ENCODE data around the gene GYS1. TPM values are rescaled to one million over a fixed set of nuclear protein-coding genes. Genes with fewer than 3 reads are reported as not detected.

The GYS1 gene
- total and polyA plus RNA-seq, 7 experiments from 2014 or later = 22.6 to 82.3 (median 40.3) TPM

DNA sequence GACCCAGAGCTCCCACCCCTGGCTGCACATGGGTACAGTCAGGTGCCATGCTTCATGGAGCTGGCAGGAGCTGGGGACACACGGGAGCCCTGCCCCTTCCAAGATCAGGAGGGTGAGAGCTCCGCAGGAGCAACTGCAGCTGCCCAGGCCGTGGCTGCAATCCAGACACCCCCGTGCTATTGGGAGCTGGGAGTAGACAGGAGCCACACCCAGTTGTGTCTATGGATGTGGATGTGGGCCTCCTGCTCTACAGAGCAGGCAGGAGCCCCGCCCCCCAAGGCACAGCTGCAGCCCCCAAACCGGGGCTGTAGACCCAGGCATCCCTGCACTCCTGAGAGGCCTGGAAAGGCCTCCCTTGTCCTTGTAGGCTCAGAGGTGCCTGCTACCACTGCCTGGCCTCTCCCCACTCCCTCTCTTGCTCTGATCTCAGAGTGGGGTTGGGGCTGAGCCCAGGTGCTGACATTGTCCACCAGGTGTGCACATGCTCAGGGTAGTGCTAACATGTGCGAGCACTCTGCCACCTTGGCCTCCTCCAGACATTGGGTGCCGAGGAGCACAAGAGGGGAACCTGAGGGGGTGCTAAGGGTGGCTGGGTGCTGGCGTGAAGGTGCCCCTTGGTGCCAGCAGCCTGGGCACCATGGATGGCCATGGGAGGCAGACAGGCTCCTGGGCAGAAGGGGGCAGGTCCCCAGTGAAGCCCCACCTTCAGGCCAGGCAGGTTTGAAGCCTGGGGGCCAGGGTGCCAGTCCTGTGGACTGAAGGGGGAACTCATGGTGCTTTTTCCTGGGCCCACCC lies 46.4 kb downstream of the GYS1 start:
- H3K4me3 Mint-ChIP-seq = no peak overlapping the region
- POLR2A ChIA-PET = no interaction called here
- no peak for ATAC-seq

GRCh38 chr19:48945817-48946216 lies 47.3 kb downstream of the GYS1 start:
- intact Hi-C loops (cut with micrococcal nuclease) = no loop called here
- no peaks in the 10 kb centered on the region for H3K36me3 ChIP-seq (ENCODE audit: control insufficient read depth in 2 of 3, insufficient read depth in 3 of 3, low read length in 3 of 3)
- Mint-ChIP-seq H3K9me3 (peaks cover 0 to 9% (median 0%) of the 10 kb centered on the region in 11 donors), H3K4me3 (no peak overlapping the region), H3K27ac (no peak overlapping the region), H3K4me1 (no peaks in the 10 kb centered on the region), H3K36me3 (peaks cover 0 to 13% (median 7%) of the 10 kb centered on the region in 5 donors), H3K27me3 (no peaks in the 10 kb centered on the region)
- POLR2A ChIA-PET = no interaction called here
- no peak overlapping the region for H3K27ac ChIP-seq (ENCODE audit: low read depth, low read length)
- no peaks in the 10 kb centered on the region for H3K4me1 ChIP-seq (ENCODE audit: control insufficient read depth in 2 of 2, insufficient read depth in 2 of 2, low read length in 2 of 2)
- DNase-seq = no peak
- ATAC-seq = no peak
- CTCF ChIA-PET = interaction anchor here (0.6 kb wide), 1 partner anchor 140 kb away, joined by 4 read pairs; no protein-coding TSS in a partner anchor
- no peaks in the 10 kb centered on the region for H3K27me3 ChIP-seq (ENCODE audit: control insufficient read depth in 2 of 2, insufficient read depth in 2 of 2, low read length in 2 of 2)
- H3K4me3 ChIP-seq (ENCODE audit: low read length) = no peak overlapping the region
- no peaks in the 10 kb centered on the region for H3K9me3 ChIP-seq (ENCODE audit: control insufficient read depth in 2 of 3, low read length in 3 of 3)

More for the DNA sequence above, 46.4 kb downstream of the GYS1 start:
- peaks cover 0 to 7% (median 0%) of the 10 kb centered on the region in 11 donors for H3K9me3 Mint-ChIP-seq
- CTCF ChIA-PET = interaction anchor here (0.6 kb wide), 1 partner anchor 139 kb away, joined by 4 read pairs; no protein-coding TSS in a partner anchor
- Histone ChIP-seq H3K36me3 (ENCODE audit: control insufficient read depth in 2 of 3, insufficient read depth in 3 of 3, low read length in 3 of 3) (no peaks in the 10 kb centered on the region), H3K4me1 (ENCODE audit: control insufficient read depth in 2 of 2, insufficient read depth in 2 of 2, low read length in 2 of 2) (no peaks in the 10 kb centered on the region), H3K27ac (ENCODE audit: low read depth, low read length) (no peak overlapping the region), H3K4me3 (ENCODE audit: low read length) (no peak overlapping the region), H3K27me3 (ENCODE audit: control insufficient read depth in 2 of 2, insufficient read depth in 2 of 2, low read length in 2 of 2) (no peaks in the 10 kb centered on the region), H3K9me3 (ENCODE audit: control insufficient read depth in 2 of 3, low read length in 3 of 3) (no peaks in the 10 kb centered on the region)
- intact Hi-C loops (cut with micrococcal nuclease) = no loop called here
- H3K27ac Mint-ChIP-seq = no peak overlapping the region
- peaks cover 0 to 5% (median 1%) of the 10 kb centered on the region in 5 donors for H3K36me3 Mint-ChIP-seq
- H3K27me3 Mint-ChIP-seq = no peaks in the 10 kb centered on the region
- H3K4me1 Mint-ChIP-seq = no peaks in the 10 kb centered on the region
- DNase-seq = no peak

DNA sequence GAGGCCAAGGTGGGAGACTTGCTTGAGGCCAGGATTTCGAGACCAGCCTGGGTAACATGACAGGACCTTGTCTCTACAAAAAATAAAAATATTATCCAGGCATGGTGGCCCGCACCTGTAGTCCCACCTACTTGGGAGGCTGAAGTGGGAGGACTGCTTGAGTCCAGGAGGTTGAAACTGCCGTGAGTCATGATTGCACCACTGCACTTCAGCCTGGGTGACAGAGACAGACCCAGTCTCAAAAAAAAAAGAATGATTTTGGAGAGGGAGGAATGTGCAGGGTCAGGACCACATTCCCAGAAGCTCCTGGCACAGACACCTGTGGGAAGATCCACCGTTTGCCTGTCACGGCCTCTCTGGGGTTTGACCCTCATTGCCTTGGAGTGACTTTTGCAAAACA lies 47.7 kb downstream of the GYS1 start:
- POLR2A ChIA-PET = no interaction called here
- no peak for ATAC-seq
- Histone ChIP-seq H3K9me3 (ENCODE audit: control insufficient read depth in 2 of 3, low read length in 3 of 3) (no peaks in the 10 kb centered on the region), H3K36me3 (ENCODE audit: control insufficient read depth in 2 of 3, insufficient read depth in 3 of 3, low read length in 3 of 3) (no peaks in the 10 kb centered on the region), H3K27me3 (ENCODE audit: control insufficient read depth in 2 of 2, insufficient read depth in 2 of 2, low read length in 2 of 2) (no peaks in the 10 kb centered on the region), H3K4me3 (ENCODE audit: low read length) (no peak overlapping the region), H3K27ac (ENCODE audit: low read depth, low read length) (no peak overlapping the region), H3K4me1 (ENCODE audit: control insufficient read depth in 2 of 2, insufficient read depth in 2 of 2, low read length in 2 of 2) (no peaks in the 10 kb centered on the region)
- Mint-ChIP-seq H3K27ac (no peak overlapping the region), H3K27me3 (no peaks in the 10 kb centered on the region), H3K9me3 (peaks cover 0 to 10% (median 0%) of the 10 kb centered on the region in 11 donors), H3K4me1 (no peaks in the 10 kb centered on the region), H3K4me3 (no peak overlapping the region), H3K36me3 (peaks cover 0 to 17% (median 11%) of the 10 kb centered on the region in 5 donors)
- intact Hi-C loops (cut with micrococcal nuclease) = no loop called here
- CTCF ChIA-PET = no interaction called here
- DNase-seq = no peak

DNA sequence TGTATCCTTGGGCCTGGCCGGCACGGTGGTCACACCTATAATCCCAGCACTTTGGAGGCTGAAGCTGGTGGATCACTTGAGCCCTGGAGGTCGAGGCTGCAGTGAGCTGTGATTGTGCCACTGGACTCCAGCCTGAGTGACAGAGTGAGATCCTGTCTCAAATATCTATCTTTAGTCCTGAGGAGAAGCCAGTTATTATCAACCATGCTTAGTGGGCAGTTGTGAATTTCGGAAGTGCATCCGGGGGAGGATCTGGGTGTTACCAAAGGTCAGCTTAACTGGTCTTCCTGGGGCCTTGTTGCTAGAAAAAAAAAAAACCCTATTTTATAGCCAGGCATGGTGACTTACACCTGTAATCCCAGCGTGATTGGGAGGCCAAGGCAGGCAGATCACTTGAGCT lies 50.0 kb downstream of the GYS1 start:
- Histone ChIP-seq H3K27ac (ENCODE audit: low read depth, low read length) (no peak overlapping the region), H3K9me3 (ENCODE audit: control insufficient read depth in 2 of 3, low read length in 3 of 3) (no peaks in the 10 kb centered on the region), H3K36me3 (ENCODE audit: control insufficient read depth in 2 of 3, insufficient read depth in 3 of 3, low read length in 3 of 3) (no peaks in the 10 kb centered on the region), H3K27me3 (ENCODE audit: control insufficient read depth in 2 of 2, insufficient read depth in 2 of 2, low read length in 2 of 2) (no peaks in the 10 kb centered on the region), H3K4me3 (ENCODE audit: low read length) (no peak overlapping the region), H3K4me1 (ENCODE audit: control insufficient read depth in 2 of 2, insufficient read depth in 2 of 2, low read length in 2 of 2) (no peaks in the 10 kb centered on the region)
- Mint-ChIP-seq H3K4me3 (no peak overlapping the region), H3K36me3 (peaks cover 1 to 35% (median 24%) of the 10 kb centered on the region in 5 donors), H3K27ac (peak overlapping the region in 1 of 9 donors; percentile 25), H3K27me3 (no peaks in the 10 kb centered on the region), H3K9me3 (peaks cover 0 to 6% (median 0%) of the 10 kb centered on the region in 11 donors), H3K4me1 (peaks cover 0 to 2% (median 0%) of the 10 kb centered on the region in 7 donors)
- intact Hi-C loops (cut with micrococcal nuclease) = no loop called here
- no peak for DNase-seq
- POLR2A ChIA-PET = interaction anchor here (0.5 to 1.6 kb wide), 3 partner anchors 16 to 1043 kb away, joined by 3 to 4 read pairs (median 4); partner anchors contain the start of gene FTL
- ATAC-seq = no peak
- CTCF ChIA-PET = interaction anchor here (0.6 kb wide), 1 partner anchor 8 kb away, joined by 5 read pairs; no protein-coding TSS in a partner anchor

DNA sequence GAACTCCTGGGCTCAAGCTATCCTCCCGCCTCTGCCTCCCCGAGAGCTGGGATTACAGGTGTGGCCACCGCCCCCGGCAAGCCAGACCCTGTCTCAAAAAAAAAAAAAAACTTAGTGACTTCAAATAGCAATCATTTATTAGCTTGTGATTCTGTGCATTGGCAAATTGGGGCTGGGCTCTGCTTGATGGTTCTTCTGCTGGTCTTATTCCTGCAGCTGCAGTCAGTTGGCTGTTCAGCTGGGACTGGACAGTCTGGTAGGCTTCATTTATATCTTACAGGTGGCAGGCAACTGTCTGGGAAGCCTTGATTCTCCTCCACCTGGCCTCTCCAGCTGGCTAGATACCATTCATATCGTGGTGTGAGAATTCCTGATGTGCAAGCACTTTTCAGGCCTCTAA lies 52.2 kb downstream of the GYS1 start:
- H3K4me3 ChIP-seq (ENCODE audit: low read length) = no peak overlapping the region
- H3K4me1 ChIP-seq (ENCODE audit: control insufficient read depth in 2 of 2, insufficient read depth in 2 of 2, low read length in 2 of 2) = no peaks in the 10 kb centered on the region
- intact Hi-C loops (cut with micrococcal nuclease) = no loop called here
- POLR2A ChIA-PET = no interaction called here
- H3K9me3 Mint-ChIP-seq = peaks cover 0 to 4% (median 0%) of the 10 kb centered on the region in 11 donors
- no peaks in the 10 kb centered on the region for H3K9me3 ChIP-seq (ENCODE audit: control insufficient read depth in 2 of 3, low read length in 3 of 3)
- no peaks in the 10 kb centered on the region for H3K36me3 ChIP-seq (ENCODE audit: control insufficient read depth in 2 of 3, insufficient read depth in 3 of 3, low read length in 3 of 3)
- H3K27me3 ChIP-seq (ENCODE audit: control insufficient read depth in 2 of 2, insufficient read depth in 2 of 2, low read length in 2 of 2) = no peaks in the 10 kb centered on the region
- ATAC-seq = no peak
- CTCF ChIA-PET = interaction anchor here (0.6 kb wide), 1 partner anchor 146 kb away, joined by 3 read pairs; no protein-coding TSS in a partner anchor
- no peak overlapping the region for H3K4me3 Mint-ChIP-seq
- H3K27ac ChIP-seq (ENCODE audit: low read depth, low read length) = no peak overlapping the region
- peaks cover 0 to 2% (median 0%) of the 10 kb centered on the region in 7 donors for H3K4me1 Mint-ChIP-seq
- H3K36me3 Mint-ChIP-seq = peaks cover 1 to 39% (median 27%) of the 10 kb centered on the region in 5 donors
- no peak overlapping the region for H3K27ac Mint-ChIP-seq
- no peak for DNase-seq
- H3K27me3 Mint-ChIP-seq = no peaks in the 10 kb centered on the region

GRCh38 chr19:48938256-48938655 lies 54.9 kb downstream of the GYS1 start:
- no peak overlapping the region for H3K27ac Mint-ChIP-seq
- no peak for DNase-seq
- ATAC-seq = no peak
- H3K4me1 Mint-ChIP-seq = peaks cover 4 to 14% (median 8%) of the 10 kb centered on the region in 7 donors
- H3K9me3 ChIP-seq (ENCODE audit: control insufficient read depth in 2 of 3, low read length in 3 of 3) = no peaks in the 10 kb centered on the region
- H3K27me3 Mint-ChIP-seq = peaks cover 0 to 6% (median 0%) of the 10 kb centered on the region in 5 donors
- CTCF ChIA-PET = no interaction called here
- H3K4me3 ChIP-seq (ENCODE audit: low read length) = no peak overlapping the region
- H3K36me3 ChIP-seq (ENCODE audit: control insufficient read depth in 2 of 3, insufficient read depth in 3 of 3, low read length in 3 of 3) = no peaks in the 10 kb centered on the region
- H3K9me3 Mint-ChIP-seq = peaks cover 0 to 4% (median 0%) of the 10 kb centered on the region in 11 donors
- POLR2A ChIA-PET = no interaction called here
- no peaks in the 10 kb centered on the region for H3K27me3 ChIP-seq (ENCODE audit: control insufficient read depth in 2 of 2, insufficient read depth in 2 of 2, low read length in 2 of 2)
- H3K36me3 Mint-ChIP-seq = peaks cover 1 to 39% (median 27%) of the 10 kb centered on the region in 5 donors
- intact Hi-C loops (cut with micrococcal nuclease) = no loop called here
- peaks cover under 1 to 1% of the 10 kb centered on the region in 2 donors for H3K4me1 ChIP-seq (ENCODE audit: control insufficient read depth in 2 of 2, insufficient read depth in 2 of 2, low read length in 2 of 2)
- H3K4me3 Mint-ChIP-seq = no peak overlapping the region
- no peak overlapping the region for H3K27ac ChIP-seq (ENCODE audit: low read depth, low read length)
